ENCODE data around the gene SEPTIN3.

GRCh38 chr22:42001121-42001520 lies 31.9 kb downstream of the SEPTIN3 start:
- TF ChIP-seq CTCF (IDR thresholded peaks at IDR 0.05) (no peak), POLR2A (IDR thresholded peaks at IDR 0.05) (no peak)
